Right lobe of liver (tissue), 4 donors: ENCODE results near the gene ZBTB16.

Source experiments
- POLR2A ChIP-seq: fragments of 450-650 bp; IDR thresholded peaks from one replicate; pipeline ENCODE4 v1.6.1; 2017; ENCODE audit warnings: antibody characterized with exemption, mild to moderate bottlenecking
- TF ChIP-seq, protein P1 (sequence below), 4 donors: fragments of 200-600 bp in 3 of 4; fragments of 450-650 bp in 1 of 4; IDR thresholded peaks; one replicate each; pipeline versions ENCODE4 v1.5.1 to v1.8.0; 2016 to 2022; ENCODE audit warnings: antibody characterized with exemption in 4 of 4, mild to moderate bottlenecking in 2 of 4
- donor health status: DM: no; HTN: no; CAD: no.
- donor health status: DM: no; HTN: no; CAD: no.
- donor health status: DM: no; HTN: yes; CAD: no.

DNA sequence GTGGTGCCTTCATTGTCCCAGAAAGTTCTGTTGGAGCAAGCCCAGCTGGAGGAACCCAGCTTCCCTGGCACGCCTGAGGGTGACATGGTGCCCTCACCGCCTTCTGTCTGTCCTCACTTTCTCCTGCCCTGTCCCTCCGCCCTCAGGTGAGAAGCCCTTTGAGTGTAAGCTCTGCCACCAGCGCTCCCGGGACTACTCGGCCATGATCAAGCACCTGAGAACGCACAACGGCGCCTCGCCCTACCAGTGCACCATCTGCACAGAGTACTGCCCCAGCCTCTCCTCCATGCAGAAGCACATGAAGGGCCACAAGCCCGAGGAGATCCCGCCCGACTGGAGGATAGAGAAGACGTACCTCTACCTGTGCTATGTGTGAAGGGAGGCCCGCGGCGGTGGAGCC is 190.7 kb downstream of the ZBTB16 start:
- TF ChIP-seq, protein P1, sequence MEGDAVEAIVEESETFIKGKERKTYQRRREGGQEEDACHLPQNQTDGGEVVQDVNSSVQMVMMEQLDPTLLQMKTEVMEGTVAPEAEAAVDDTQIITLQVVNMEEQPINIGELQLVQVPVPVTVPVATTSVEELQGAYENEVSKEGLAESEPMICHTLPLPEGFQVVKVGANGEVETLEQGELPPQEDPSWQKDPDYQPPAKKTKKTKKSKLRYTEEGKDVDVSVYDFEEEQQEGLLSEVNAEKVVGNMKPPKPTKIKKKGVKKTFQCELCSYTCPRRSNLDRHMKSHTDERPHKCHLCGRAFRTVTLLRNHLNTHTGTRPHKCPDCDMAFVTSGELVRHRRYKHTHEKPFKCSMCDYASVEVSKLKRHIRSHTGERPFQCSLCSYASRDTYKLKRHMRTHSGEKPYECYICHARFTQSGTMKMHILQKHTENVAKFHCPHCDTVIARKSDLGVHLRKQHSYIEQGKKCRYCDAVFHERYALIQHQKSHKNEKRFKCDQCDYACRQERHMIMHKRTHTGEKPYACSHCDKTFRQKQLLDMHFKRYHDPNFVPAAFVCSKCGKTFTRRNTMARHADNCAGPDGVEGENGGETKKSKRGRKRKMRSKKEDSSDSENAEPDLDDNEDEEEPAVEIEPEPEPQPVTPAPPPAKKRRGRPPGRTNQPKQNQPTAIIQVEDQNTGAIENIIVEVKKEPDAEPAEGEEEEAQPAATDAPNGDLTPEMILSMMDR (IDR thresholded peaks at IDR 0.05) = no peak
- TF ChIP-seq POLR2A = no peak
